Stimulated activated CD8-positive, alpha-beta memory T cell treated with anti-CD3 and anti-CD28 coated beads, Interleukin-15, amount 100 ng/mL, for 1 hour (primary cell): ENCODE data around the gene TMEM119.

Source experiments
- DNase-seq: peaks from one replicate; pipeline ENCODE4 v3.0.0-alpha.2; 2020; ENCODE audit warnings: low read depth

The TMEM119 gene

GRCh38 chr12:108616359-108616758 lies 18.5 kb upstream of the TMEM119 start:
- DNase-seq: no peak

DNA sequence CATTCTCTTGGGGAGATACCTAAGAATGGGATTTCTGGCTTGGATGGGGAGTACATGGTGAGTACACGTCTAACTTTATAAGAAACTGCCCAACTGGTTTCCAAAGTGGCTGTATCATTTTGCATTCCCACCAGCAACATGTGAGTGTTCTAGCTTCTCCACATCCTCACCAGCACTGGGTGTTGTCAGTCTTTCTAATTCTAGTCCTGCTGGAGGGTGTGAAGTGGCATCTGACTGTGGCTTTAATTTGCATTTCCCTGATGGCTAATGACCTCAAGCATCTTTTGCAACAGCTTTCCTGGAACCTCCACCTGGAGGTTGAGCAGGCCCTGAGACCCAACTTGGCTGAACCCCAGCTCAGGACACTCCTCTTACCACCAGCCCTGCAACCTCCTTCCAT lies 18.0 kb upstream of the TMEM119 start:
- DNase-seq: no peak

- no peak for DNase-seq
Measured at GRCh38 chr12:108614639-108615038, 16.8 kb upstream of the TMEM119 start.

GRCh38 chr12:108614041-108614440 lies 16.2 kb upstream of the TMEM119 start:
- no peak for DNase-seq

DNA sequence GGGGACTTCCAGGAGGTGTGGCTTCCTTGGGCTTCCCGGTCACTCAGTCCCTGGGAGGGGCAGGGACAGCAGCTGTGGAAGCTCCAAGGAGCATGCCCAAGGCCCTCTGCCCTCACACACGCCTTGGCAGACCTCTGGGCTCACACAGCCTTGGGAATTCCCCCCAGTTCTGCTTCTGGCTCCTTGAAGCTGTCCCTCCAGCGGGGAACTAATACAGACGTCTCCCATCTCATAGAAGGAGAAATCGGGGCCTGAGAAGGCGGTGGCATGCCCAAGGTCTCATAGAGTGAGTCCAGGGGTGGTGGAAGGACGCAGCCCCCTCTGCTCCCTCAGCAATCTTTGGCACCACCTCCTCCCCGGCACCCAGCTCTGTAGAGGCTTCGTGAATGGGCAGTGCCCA lies 15.7 kb upstream of the TMEM119 start:
- no peak for DNase-seq

DNA sequence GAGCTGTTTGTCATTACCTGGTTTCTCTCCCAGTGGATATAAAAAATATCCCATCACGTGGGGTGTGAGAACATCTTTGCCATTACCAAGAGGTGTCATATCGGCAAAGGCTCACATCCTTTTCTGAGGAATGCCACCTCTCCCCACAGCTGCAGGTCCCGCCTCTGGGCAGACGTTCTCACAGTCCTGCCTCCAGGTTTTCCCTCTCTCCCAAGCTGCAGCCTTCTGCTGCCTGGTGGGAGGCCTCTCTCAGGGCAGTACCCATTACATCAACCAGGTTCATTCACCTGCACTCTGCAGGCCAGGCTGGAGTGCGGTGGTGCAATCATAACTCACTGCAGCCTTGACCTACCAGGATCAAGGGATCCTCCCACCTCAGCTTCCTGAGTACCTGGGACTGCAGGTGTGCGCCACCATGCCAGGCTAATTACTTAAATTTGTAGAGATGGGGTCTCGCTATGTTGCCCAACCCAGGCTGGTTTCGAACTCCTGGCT lies 15.0 kb upstream of the TMEM119 start:
- no peak for DNase-seq

GRCh38 chr12:108611884-108612415 lies 14.1 kb upstream of the TMEM119 start:
- DNase-seq: no peak

DNA sequence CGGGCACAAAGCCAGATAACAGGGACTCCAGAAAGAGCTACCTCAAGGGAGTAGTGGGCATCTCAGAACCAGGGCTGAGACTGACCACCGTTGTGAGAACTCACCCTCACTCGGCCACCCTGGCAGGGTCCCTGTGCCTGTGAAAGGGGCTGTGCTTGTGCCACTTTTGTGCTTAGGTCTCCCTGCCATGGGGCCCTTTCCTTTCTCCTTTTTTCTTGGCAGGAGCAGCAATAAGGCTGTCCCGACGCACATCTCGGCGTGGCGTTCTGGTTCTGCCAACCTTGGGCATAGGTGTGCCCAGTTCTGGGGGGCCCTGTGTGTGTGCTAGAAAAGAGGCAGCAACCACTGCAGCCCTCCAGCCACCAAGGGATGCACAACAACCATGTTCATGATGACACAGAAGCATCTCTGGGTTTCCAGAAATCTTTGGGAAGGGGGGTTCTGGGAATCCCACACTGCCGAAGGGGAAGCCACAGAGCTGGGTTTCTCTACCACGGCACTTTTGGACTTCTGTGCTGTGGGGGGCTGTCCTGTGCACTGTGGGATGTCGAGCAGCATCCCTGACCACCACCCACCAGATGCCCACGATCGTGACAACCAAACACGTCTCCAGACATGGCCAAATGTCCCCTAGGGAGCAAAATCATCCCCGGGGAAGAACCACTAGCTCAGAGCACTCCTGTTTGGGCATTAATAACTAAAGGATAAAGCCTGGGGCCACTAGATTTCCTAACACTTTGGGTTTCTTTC lies 13.1 kb upstream of the TMEM119 start:
- no peak for DNase-seq

GRCh38 chr12:108610336-108610815 lies 12.5 kb upstream of the TMEM119 start:
- DNase-seq: no peak

GRCh38 chr12:108609537-108610335 lies 11.9 kb upstream of the TMEM119 start:
- no peak for DNase-seq

DNA sequence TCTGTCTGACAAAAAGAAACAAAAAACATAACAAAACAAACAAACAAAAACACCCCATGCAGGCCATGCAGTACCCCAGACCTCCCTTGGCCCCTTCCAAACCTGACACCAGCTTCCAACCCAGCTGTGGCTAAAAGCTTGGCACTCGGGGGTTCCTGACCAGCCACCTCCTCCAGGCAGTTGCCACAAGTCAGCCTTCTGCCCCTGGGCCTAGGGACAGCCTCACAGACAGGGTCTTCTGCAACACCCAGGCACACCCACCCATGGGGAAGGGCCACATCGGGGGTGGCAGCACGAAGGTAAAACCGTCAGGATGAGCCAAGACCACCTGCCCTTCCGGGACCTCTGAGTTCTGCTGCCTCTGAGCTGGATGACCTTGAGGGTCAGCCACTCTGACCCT lies 10.7 kb upstream of the TMEM119 start:
- no peak for DNase-seq

DNA sequence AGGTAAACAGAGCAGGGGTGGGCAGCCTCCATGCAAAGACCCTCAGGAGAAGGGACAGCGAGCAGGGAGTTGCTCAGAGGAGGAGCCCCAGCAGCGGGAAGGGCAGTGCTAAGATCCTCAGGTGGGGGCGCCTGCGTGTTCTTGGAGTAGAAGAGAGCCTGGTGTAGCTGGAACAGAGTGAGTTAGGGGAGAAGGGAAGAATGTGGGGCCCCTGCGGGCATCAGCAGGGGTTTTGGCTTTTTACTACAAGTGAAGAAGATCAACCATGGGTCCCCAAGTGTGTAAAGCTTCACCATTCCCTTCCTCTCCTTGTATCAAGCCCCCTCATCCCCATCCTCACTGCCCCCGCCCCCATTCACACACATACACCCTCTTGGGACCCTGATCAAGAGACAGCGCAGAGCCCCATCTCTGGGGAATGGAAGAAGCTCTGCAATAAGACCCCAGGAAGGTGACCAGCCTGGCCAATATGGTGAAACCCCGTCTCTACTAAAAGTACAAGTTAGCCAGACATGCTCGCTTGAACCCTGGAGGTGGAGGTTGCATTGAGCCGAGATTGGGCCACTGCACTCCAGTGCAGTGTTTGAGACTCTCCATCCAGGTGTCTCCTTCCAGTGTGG lies 10.2 kb upstream of the TMEM119 start:
- no peak for DNase-seq

- no peak for DNase-seq
Measured at GRCh38 chr12:108606492-108606891, 8.6 kb upstream of the TMEM119 start.

- no peak for DNase-seq
Measured at GRCh38 chr12:108605690-108606406, 8.0 kb upstream of the TMEM119 start.

GRCh38 chr12:108605000-108605689 lies 7.3 kb upstream of the TMEM119 start:
- no peak for DNase-seq

- DNase-seq: no peak
Measured at GRCh38 chr12:108604208-108604941, 6.5 kb upstream of the TMEM119 start.

DNA sequence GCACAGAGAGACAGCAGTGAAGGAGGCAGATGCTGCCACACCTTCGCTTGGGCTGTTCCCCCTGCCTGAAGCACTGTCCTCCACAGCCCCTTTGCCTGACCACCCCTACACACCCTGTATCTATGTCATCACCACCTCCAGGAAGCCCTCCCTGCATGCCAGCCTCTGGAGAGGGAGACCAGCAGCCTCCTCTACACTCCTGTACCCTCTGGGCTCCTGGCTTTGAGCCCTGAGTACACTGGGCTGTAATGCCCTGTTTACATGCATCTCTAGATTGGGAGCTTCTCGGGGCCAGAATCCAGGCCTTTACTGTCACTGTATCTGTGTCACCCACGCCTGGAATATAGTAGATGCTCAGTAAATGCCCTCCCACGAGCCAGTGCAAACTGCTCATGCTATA lies 5.9 kb upstream of the TMEM119 start:
- DNase-seq: no peak

DNA sequence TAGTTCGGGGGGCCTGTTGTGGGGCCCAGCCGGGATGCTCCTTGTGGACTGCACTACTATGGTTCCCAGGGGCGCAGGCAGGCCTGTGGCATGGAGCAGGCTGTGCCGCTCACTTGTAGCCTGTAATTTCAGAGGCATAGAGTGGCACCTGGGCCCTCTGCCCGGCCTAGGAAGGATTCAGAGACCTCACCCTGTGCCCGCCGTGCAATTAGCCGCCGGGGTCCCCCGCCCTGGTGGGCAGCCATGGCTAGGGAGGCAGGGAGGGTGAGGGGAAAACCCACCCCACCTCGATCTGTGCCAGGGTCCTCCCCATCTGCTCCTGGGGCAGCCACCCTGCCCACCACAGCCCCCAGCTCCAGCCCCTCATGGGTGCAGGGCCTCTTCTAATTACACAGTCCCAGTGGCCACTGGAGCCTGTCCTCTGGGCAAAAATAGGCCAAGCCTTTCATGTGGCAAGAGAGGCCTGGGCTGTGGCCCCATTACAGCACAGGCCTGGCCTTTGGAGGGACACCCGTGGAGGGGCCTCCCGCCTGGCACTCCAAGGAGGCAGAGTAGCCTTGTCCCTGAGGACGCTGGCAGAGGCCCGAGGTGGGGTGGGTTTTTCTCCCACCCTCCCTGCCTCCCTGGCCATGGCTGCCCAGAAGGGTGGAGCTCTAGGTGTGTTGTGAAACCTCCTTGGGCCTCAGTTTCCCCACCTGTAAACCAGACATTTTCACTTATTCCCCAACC lies 5.3 kb upstream of the TMEM119 start:
- DNase-seq: no peak

- no peak for DNase-seq
Measured at GRCh38 chr12:108602209-108602705, 4.4 kb upstream of the TMEM119 start.

DNA sequence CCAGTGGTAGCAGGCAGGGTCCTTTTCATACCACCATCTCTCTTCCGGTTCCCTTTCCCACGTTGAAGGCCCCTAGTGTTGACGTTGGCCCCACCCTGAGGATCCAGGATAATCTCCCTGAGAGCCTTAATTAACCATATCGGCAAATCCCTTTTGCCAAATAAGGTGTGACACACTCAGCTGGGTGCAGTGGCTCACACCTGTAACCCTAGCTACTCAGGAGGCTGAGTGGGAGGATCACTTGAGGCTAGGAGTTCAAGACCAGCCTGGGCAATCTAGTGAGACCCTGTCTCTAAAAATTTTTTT lies 2.8 kb upstream of the TMEM119 start:
- DNase-seq: no peak
